Common myeloid progenitor, CD34-positive (primary cell): Measurements from ENCODE around the gene CIT.

Source experiments
- CTCF ChIA-PET: fragments of 350-600 bp; sonication (Branson Sonifier 250); formaldehyde crosslinking; loops from one replicate; lab custom pipeline; 2021; ENCODE audit warnings: antibody characterized with exemption; lab: Charles Lee
- POLR2A ChIA-PET: fragments of 350-600 bp; sonication (Branson Sonifier 250); formaldehyde crosslinking; loops from one replicate; lab custom pipeline; 2021; ENCODE audit warnings: antibody characterized with exemption; lab: Charles Lee
- DNase-seq, 3 donors: peaks; one replicate each; pipeline versions ENCODE4 v3.0.0 to v3.0.0-alpha.2; 2013
- H3K27ac ChIP-seq, 2 experiments: 1 replicate in 1 of 2; 2 replicates in 1 of 2; pipeline ENCODE4 v1.7.0; 2013; ENCODE audit warnings: inconsistent platforms in 2 of 2, low read length in 2 of 2, mild to moderate bottlenecking in 2 of 2, low read depth in 1 of 2, moderate library complexity in 1 of 2; ENCODE audit not compliant: severe bottlenecking in 2 of 2, insufficient read depth in 1 of 2, poor library complexity in 1 of 2
- H3K27me3 ChIP-seq, 5 experiments: replicated peaks in 2 of 5; 1 replicate in 3 of 5; 2 replicates in 2 of 5; pipeline versions ENCODE4 v1.6.1 to v1.7.0; 2013; ENCODE audit warnings: low read length in 4 of 5, mild to moderate bottlenecking in 2 of 5, moderate library complexity in 2 of 5, inconsistent platforms in 1 of 5; ENCODE audit not compliant: insufficient read depth in 5 of 5, control insufficient read depth in 4 of 5
- H3K36me3 ChIP-seq, 4 experiments: 1 replicate in 2 of 4; 2 replicates in 2 of 4; pipeline versions ENCODE4 v1.6.1 to v1.7.0; 2013; ENCODE audit warnings: low read length in 3 of 4, control low read depth in 1 of 4, mild to moderate bottlenecking in 1 of 4; ENCODE audit not compliant: control insufficient read depth in 4 of 4, insufficient read depth in 4 of 4
- H3K4me1 ChIP-seq, 4 experiments: 1 replicate in 3 of 4; 2 replicates in 1 of 4; pipeline versions ENCODE4 v1.6.1 to v1.7.1; 2013; ENCODE audit warnings: low read length in 3 of 4, mild to moderate bottlenecking in 3 of 4, control low read depth in 1 of 4, inconsistent platforms in 1 of 4, moderate library complexity in 1 of 4; ENCODE audit not compliant: control insufficient read depth in 4 of 4, insufficient read depth in 4 of 4; ENCODE audit errors: control extremely low read depth in 1 of 4
- H3K4me3 ChIP-seq, 7 experiments: 1 replicate in 4 of 7; 2 replicates in 3 of 7; pipeline versions ENCODE4 v1.5.1 to v1.7.0; 2013; ENCODE audit warnings: mild to moderate bottlenecking in 7 of 7, low read length in 6 of 7, moderate library complexity in 6 of 7, inconsistent platforms in 2 of 7, low read depth in 2 of 7, control low read depth in 1 of 7; ENCODE audit not compliant: insufficient read depth in 4 of 7, control insufficient read depth in 1 of 7; ENCODE audit errors: extremely low read depth in 1 of 7
- H3K9me3 ChIP-seq, 5 experiments: 1 replicate in 4 of 5; 2 replicates in 1 of 5; pipeline versions ENCODE4 v1.6.1 to v1.7.1; 2013; ENCODE audit warnings: low read length in 4 of 5, mild to moderate bottlenecking in 2 of 5, inconsistent platforms in 1 of 5, low read depth in 1 of 5, moderate library complexity in 1 of 5; ENCODE audit not compliant: control insufficient read depth in 4 of 5, insufficient read depth in 2 of 5; ENCODE audit errors: control extremely low read depth in 1 of 5
- WGBS: methylation state at CpG from one replicate; pipeline ENCODE4 v1.1.5; 2013; ENCODE audit not compliant: insufficient coverage; 5-methylcytosine and 5-hydroxymethylcytosine counted together

Gene CIT

DNA sequence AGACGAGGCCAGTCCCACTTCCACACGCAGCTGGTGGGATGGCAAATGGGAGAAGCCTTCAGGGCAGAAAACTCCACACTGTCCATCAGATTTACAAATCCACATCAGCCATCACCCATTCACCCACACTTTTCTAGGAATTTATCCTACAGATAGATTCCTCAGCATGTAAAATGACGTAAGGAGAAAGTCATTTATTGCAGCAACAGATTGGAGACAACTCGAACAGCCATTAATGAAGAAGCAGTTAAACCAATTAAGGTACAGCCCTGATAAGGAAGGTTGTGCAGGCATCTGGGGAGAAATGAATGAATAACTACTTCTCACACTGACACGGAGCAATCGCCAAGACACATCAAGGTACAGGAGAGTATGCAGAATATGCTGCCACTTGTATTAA is 183.0 kb downstream of the CIT start:
- CTCF ChIA-PET: interaction anchor here (1.8 kb wide), 1 partner anchor 12 kb away, joined by 7 read pairs; no protein-coding TSS in a partner anchor
- Histone ChIP-seq H3K9me3 (no peaks in the 10 kb centered on the region), H3K27me3 (no peaks in the 10 kb centered on the region), H3K36me3 (peaks cover 0 to 37% (median 10%) of the 10 kb centered on the region in 4 experiments), H3K4me3 (no peak overlapping the region), H3K27ac (no peak overlapping the region), H3K4me1 (no peaks in the 10 kb centered on the region)
- DNase-seq: no peak
- WGBS: 98% methylated on average over 4 of the region's 6 CpGs
- POLR2A ChIA-PET: no interaction called here

DNA sequence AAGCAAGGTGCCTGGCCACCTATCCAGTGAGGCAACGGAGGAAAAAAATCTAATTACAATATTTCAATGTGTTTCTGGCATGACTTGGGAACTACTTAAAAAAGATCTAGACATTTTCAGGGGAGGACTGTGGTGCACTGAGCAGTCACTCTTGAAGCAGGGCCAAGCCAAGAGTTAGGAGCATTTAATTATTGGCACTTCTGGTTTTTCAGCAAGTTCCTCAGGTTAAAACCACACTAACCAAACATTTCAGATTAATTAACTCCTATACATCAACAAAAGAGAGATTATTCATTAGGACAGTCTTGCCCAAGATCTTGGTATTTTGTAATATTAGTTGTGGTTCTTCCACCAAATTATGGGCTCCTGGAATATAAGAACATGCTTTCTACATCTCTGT is 183.6 kb downstream of the CIT start:
- H3K9me3 ChIP-seq: no peaks in the 10 kb centered on the region
- H3K27ac ChIP-seq: no peak overlapping the region
- no peaks in the 10 kb centered on the region for H3K4me1 ChIP-seq
- no peak overlapping the region for H3K4me3 ChIP-seq
- peaks cover 0 to 40% (median 10%) of the 10 kb centered on the region in 4 experiments for H3K36me3 ChIP-seq
- ChIA-PET POLR2A (no interaction called here), CTCF (no interaction called here)
- H3K27me3 ChIP-seq: no peaks in the 10 kb centered on the region
- no CpG with 5 or more reads among the region's 1 CpG for WGBS
- no peak for DNase-seq

DNA sequence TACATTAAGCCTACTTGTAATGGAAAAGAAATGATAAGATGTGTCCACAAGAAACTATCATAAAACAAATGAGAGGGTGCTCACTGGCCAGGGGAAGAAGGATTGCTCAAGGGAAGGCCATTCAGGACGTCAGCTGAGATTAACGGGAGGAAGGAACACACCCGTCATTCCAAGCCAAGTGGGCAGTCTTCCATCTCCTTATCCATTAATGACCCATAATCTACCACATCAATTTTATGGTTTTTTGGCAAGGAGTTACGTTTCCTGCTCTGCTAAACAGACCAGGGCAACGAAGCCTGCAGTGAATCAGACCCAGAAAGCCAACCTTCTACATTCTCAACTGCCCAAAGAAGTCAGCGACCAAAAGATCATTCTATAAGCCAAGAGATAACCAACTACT is 184.1 kb downstream of the CIT start:
- H3K4me1 ChIP-seq: no peaks in the 10 kb centered on the region
- 90% methylated on average over 3 of the region's 6 CpGs for WGBS

DNA sequence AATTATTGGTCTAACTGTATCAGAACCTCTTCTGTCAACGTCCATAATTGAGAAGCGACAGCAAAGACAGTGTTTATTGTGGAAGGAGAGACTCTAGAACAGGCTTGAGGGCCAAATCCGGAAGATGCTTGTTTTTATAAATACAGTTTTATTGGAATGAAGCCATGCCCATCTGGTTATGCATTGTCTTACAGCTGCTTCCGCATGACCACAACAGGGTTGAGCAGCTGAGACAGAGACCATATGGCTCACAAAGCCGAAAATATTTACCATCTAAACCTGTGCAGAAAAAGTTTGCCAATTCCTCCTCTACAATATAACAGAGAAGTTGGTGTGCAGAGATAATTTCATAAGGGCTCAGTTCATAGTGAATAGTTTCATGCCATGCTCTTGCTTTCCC is 184.7 kb downstream of the CIT start:
- peaks cover 0 to 43% (median 17%) of the 10 kb centered on the region in 4 experiments for H3K36me3 ChIP-seq
- H3K27ac ChIP-seq: no peak overlapping the region
- no peaks in the 10 kb centered on the region for H3K27me3 ChIP-seq
- no peak overlapping the region for H3K4me3 ChIP-seq
- H3K9me3 ChIP-seq: no peaks in the 10 kb centered on the region
- DNase-seq: no peak
- H3K4me1 ChIP-seq: no peaks in the 10 kb centered on the region
- 97% methylated on average over 4 of the region's 5 CpGs for WGBS
- ChIA-PET CTCF (no interaction called here), POLR2A (no interaction called here)

More for the DNA sequence above, 184.1 kb downstream of the CIT start:
- POLR2A ChIA-PET: no interaction called here
- CTCF ChIA-PET: no interaction called here
- peaks cover 0 to 44% (median 15%) of the 10 kb centered on the region in 4 experiments for H3K36me3 ChIP-seq
- no peak overlapping the region for H3K27ac ChIP-seq
- H3K4me3 ChIP-seq: no peak overlapping the region
- DNase-seq: no peak
- H3K27me3 ChIP-seq: no peaks in the 10 kb centered on the region
- H3K9me3 ChIP-seq: no peaks in the 10 kb centered on the region

DNA sequence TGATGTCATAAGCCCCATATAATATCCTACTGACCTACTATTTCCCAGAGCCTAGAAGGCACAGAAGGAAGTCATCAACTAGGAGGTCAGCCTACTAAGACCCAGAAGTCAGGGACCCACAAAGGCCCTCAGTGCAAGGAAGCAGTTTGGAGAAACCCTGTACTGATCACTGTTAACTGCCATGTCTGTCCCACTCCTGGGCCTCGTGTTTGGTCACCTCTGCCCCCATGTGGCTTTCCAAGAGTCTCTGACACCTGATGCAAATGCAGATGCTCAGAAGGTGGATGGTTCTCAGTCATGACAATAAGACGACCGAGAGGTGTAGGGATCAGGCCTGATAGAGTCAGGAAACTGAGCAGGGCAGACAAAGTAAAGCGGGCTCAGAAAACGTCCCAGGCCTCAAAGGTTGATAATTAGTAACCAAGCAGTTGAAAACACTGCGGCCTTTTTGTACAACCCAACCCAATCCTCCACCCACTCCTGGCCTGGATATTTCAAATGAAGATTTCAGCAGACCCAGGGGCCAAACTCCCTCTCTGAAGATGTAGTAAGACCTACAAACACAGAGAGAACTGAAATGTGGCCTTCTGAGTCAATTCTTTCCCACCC is 185.8 kb downstream of the CIT start:
- ChIA-PET POLR2A (no interaction called here), CTCF (interaction anchor here (1.1 to 1.2 kb wide), 2 partner anchors 10 to 14 kb away, joined by 3 read pairs; no protein-coding TSS in a partner anchor)
- WGBS: 94% methylated on average over 6 of the region's 6 CpGs
- Histone ChIP-seq H3K4me1 (no peaks in the 10 kb centered on the region), H3K27me3 (no peaks in the 10 kb centered on the region), H3K36me3 (peaks cover 1 to 48% (median 19%) of the 10 kb centered on the region in 4 experiments), H3K4me3 (no peak overlapping the region), H3K27ac (no peak overlapping the region), H3K9me3 (no peaks in the 10 kb centered on the region)
- DNase-seq: no peak

DNA sequence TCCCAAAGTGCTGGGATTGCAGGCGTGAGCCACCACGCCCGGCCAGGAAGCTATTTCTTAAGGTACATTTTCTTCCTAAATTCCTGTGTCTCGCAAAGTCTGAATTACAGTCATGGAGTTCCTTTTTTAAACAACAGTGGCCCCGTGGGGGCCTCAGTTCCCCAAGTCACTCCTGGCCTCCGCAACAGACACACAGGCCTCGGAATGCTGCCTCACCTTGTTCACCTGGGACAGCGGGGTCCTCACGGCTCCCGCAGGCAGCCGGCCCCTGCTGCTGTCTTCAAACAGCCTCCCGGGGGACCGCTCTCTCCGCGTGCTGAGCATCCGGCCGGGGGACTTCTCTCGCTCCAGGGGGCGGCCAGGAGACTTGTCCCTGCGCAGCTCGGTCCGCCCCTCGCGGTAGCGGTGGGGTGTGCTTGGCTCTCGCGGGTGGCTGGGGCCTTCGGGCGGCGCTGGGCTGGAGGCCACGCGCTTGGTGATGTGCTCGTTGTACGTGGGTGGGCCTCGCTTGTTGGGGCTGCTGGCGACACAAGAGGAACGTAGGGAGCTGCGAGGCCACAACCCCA is 187.1 kb downstream of the CIT start:
- H3K27me3 ChIP-seq: no peaks in the 10 kb centered on the region
- CTCF ChIA-PET: interaction anchor here (0.9 to 1.2 kb wide), 3 partner anchors 8 to 13 kb away, joined by 3 read pairs; no protein-coding TSS in a partner anchor
- H3K9me3 ChIP-seq: no peaks in the 10 kb centered on the region
- POLR2A ChIA-PET: no interaction called here
- no peak overlapping the region for H3K27ac ChIP-seq
- H3K4me3 ChIP-seq: no peak overlapping the region
- WGBS: 97% methylated on average over 30 of the region's 38 CpGs
- peaks cover 5 to 53% (median 19%) of the 10 kb centered on the region in 4 experiments for H3K36me3 ChIP-seq
- H3K4me1 ChIP-seq: no peaks in the 10 kb centered on the region
- DNase-seq: no peak

DNA sequence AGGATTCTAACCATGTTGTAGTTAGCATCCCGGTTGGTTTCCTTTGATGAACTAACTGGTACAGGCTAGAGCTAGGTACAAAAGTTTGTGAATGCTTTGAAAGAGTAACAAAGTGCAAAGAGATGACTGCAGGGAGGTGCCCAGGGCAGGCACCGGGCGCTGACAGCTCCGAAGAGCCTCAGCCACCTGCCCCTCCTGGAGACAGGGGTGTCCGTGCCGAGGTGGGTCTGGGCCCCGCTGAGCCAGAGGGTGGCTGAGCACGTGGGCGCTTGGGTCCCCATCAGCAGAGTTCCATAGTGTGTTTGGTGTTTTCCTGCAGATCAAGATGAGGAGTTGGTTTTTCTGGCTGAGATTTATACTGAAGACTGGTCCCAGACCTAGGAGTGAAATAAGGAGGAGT is 189.2 kb downstream of the CIT start:
- POLR2A ChIA-PET: no interaction called here
- H3K36me3 ChIP-seq: peaks cover 5 to 59% (median 19%) of the 10 kb centered on the region in 4 experiments
- no peak for DNase-seq
- H3K4me3 ChIP-seq: no peak overlapping the region
- 94% methylated on average over 7 of the region's 9 CpGs for WGBS
- H3K9me3 ChIP-seq: no peaks in the 10 kb centered on the region
- CTCF ChIA-PET: no interaction called here
- H3K27me3 ChIP-seq: no peaks in the 10 kb centered on the region
- H3K4me1 ChIP-seq: peaks cover 0 to under 1% (median under 1%) of the 10 kb centered on the region in 4 experiments
- no peak overlapping the region for H3K27ac ChIP-seq
